GM18951 (cell line): ENCODE data around the gene IRF4.

Experiments
- POLR2A ChIP-seq: IDR thresholded peaks from 4 replicates; pipeline ENCODE4 v1.6.1; 2011; ENCODE audit warnings: mild to moderate bottlenecking; ENCODE audit not compliant: insufficient read length, insufficient read depth; ENCODE audit errors: extremely low read depth
- in situ Hi-C: fragments of 300-500 bp; cut with MboI; formaldehyde crosslinking; loops from one replicate; pipeline ENCODE4 v1.12.0; 2022; ENCODE audit warnings: low sequenced_read_pairs, mixed read lengths, inconsistent platforms; ENCODE audit not compliant: unreplicated experiment

The IRF4 gene

DNA sequence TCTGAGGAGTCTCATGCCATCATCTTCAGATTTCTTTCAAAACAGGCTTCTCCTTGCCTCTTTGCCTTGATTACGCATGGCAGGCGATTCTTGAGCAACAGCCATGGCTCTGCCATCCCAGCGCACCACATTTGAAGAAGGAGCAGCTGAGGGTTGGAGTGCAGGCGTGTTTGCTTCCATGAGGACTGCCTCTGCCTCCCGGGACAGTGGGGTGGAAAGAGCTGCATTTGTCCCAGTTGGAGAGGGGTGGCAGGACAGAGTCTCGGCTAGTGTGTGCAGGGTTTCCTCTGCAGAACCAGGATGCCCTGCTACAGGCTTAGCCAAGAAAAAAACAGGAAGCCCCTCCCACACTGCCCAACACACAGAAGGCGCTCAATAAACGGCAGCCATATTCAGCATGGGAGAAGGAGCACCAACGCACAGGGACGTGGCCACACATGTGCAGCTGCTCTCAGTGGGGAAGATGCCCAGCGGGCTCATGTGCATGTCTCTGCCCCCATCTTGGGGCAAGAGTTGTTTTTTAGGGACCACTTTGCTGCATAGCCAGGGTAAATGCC is 36.6 kb downstream of the IRF4 start:
- in situ Hi-C loops = no loop called here

DNA sequence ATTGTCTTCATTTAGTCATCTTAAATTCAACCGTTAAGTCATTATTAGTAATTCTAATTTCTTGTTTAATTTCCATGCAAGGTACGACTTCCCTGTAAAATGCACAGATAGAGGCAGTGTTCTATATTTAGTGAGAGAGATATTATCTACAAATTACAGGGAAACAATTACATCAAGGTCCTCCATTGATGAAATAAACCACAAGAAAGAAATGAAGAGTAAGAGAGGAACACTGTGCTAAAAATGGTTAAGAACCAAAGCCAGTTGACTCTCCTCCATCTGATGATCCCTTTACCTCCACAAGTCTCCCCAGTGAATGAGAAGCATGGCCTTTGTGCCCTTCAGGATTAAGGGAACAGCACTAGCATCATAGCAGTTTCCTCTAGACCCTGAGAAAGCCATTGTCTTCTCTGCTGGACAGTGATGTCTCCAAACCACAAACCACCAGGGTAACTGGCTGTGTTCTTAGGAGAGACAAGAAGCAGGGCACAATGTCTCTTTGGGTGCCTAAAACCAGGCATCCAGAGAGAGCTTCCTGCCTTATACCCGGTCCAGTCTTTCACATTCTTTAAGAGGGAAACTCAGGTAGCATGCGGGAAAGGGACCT is 38.1 kb downstream of the IRF4 start:
- TF ChIP-seq POLR2A = no peak
- in situ Hi-C loops = no loop called here

More for the DNA sequence above, 36.6 kb downstream of the IRF4 start:
- TF ChIP-seq POLR2A = no peak

DNA sequence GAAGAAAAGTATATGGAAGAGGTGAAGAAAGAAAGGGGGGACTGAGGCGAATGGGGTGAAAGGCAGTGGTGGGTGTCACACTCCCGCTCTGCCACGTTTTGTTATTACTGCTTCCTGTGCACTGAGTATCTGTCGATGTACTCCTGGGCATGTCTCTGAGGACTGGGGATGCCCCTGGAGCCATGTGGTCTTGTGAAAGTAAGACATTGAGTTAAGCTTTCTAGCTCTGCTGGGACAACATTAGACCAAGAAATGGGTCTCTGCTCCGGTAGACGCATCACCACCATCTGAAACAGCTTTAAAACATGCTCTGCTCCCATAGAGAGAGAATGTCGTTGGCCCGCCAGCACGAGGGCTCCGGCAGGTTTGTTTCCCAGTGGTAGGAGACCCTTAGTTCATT is 40.0 kb downstream of the IRF4 start:
- in situ Hi-C loops = no loop called here
- TF ChIP-seq POLR2A = no peak

DNA sequence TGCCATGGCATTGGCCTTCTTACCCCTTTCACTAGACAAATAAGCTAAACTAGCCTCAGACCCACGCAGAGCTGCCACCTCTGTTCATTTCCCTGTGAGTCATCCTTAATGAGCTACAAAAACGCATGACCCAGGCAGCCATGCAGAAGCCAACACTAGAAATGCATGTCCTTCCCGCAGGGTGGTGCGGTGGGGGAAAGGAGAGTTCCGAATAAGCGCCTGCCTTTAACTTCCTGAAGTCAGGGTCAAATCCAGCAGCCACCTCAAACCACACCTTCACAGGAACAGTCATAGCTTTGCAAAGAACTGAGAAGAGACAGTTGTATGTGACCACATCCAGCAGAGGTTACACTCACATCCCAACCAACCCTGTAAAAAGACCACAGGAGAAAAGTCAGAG is 40.4 kb downstream of the IRF4 start:
- no peak for TF ChIP-seq POLR2A
- in situ Hi-C loops = no loop called here

DNA sequence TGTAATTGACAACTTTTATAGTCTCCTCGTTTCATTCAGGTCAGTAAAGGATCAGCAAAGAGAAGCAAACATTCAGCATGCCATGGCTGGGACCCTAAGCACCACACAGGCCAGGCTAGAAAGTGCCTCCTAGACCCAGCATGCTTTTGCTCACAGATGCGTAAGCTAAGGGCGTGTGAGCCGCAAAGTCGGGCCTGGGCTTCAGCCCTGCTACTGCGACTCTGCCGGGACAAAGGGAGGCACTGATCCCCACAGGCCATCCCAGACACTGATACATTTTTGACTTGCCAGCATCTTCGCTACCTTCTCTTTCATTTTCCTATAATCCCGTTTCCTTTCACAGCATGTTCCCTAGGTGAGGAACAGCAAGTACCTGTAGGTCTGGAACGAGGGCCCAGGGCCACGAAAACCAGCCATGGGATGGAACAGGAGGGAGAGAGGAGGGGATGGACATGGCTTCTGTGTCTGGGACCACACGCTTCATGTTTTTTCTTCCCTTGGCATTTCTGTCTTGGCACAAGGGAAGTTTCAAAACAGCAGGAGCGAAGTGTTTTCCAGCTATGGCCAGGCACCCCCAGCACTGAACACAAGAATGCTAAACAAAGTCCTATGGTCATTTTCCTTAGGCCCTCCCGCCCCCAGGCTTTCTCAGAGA is 42.6 kb downstream of the IRF4 start:
- in situ Hi-C loops = no loop called here
- no peak for TF ChIP-seq POLR2A

DNA sequence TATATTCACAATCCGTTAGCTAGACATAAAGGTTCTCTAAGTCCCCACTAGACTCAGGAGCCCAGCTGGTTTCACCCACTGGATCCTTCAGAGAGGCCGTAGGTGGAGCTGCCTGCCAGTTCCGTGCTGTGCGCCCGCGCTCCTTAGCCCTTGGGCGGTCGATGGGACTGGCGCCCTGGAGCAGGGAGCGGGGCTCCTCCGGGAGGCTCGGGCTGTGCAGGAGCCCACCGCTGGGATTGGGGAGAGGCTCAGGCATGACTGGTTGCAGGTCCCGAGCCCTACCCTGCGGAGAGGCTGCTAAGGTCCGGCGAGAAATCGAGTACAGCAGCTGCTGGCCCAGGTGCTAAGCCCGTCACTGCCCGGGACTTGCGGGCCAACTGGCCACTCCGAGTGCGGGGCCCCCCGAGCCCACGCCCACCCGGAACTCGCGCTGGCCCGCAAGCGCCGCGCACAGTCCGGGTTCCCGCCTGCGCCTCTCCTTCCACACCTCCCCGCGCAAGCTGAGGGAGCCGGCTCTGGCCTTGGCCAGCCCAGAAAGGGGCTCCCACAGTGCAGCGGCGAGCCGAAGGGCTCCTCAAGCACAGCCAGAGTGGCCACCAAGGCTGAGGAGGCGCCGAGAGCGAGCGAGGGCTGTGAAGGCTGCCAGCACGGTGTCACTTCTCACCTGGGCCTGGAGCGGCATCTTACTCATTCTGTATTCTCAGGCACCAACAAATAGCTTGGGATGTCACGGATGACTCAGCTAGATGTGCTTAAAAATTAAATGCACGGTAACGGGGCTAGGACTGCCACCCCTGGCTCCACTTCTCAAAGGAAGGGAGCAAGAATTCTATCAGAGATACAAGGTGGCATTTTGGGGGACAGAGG is 44.1 kb downstream of the IRF4 start:
- TF ChIP-seq POLR2A = no peak
- in situ Hi-C loops = no loop called here

DNA sequence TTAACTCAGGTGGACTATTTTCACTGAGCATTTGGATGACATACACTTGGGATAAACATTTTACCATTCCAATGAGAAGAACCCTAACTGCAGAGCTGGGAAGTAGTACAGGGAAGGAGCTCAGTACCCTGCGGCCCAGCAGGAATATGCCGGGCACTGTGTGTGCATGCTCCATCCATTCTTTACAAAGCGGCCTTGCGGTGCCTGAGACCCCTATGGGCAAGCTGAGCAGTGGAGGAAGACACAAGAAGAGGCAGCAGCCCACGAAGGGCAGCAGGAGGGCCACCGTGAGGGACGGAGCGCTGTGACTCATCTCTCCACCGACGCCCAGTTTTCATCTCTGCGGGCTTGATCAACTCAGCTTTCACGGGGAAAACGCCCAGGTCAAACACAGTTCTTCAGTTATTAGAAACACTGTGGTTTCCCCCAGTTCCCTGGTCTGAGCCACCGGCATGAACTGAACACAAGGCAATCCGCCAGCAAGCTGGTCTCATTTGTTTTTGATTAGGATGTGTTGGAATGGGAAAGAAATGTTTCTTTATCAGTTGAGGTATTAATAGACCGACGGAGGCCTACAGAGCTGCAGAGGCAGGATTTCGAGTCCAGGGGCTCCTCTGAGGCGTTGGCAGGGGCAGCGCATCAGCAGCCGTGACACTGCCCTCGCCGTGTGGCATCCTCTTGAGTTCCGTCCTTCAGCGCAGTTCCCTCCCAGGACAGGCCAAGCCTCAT is 44.9 kb downstream of the IRF4 start:
- in situ Hi-C loops = no loop called here
- TF ChIP-seq POLR2A = no peak

DNA sequence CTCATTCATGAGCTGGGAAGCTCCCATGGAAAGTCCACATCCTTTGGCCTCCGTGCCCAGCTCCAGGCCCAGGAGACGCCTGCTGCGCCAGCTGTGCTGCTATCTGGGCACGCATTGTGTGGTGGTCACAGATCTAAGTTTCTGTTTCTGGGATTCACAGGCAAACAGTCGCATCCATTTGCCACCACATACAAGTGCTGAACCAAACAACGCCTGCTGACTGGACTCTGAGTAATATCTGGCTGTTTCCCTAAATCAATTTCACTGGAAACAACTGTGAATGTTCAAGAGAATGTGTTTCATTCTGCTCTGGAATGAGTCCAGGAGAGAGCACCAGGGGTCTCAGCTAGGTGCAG is 45.5 kb downstream of the IRF4 start:
- in situ Hi-C loops = no loop called here
- no peak for TF ChIP-seq POLR2A

DNA sequence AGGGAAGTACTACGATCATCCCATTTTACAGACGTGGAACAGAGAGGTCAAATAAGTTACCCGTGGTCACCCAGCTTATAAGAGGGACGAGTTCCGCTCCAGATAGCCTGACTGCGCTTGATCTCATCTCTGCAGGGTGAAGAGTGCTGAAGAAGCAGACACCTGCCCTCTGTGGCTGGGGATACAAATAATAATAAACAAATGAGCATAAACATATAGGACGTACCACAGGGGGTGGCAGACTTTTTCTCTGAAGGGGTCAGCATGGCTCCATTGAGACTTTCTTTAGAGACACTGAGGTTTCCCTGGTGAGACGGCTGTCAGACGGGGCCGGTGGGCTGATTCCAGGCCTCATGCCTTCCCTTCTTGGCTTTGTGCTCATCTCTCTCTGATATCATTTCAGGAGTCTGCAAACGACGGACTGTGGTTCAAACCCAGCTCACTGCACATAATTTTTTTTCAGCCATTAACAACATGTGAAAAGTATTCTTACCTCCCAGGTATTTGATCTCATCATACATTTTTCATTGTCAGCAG is 47.1 kb downstream of the IRF4 start:
- in situ Hi-C loops = no loop called here
- no peak for TF ChIP-seq POLR2A

DNA sequence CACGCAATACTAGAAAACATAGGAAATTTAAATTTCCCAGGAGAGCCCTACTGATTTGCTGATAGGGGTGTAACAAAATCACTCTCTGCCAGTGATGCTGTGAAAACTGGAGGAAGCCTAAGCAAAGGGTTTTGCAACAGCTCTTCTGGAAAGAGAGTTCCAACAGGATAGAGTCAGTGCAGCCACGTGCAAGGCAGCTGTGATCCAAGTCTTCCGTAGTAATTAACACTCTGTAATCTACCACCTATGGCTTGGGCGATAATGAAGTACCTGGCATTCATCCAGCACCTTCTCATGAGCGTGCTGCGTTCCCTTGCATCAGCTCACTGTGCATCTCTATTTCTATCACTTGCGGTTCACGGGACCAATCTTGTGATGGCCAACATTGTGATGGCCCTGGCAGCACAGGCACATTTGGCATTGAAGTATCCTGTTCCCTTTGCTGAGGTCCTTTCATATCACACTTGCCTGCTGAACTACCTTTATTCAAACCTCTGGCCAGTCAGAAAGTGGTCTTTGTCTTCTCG is 48.2 kb downstream of the IRF4 start:
- in situ Hi-C loops = no loop called here
- no peak for TF ChIP-seq POLR2A

DNA sequence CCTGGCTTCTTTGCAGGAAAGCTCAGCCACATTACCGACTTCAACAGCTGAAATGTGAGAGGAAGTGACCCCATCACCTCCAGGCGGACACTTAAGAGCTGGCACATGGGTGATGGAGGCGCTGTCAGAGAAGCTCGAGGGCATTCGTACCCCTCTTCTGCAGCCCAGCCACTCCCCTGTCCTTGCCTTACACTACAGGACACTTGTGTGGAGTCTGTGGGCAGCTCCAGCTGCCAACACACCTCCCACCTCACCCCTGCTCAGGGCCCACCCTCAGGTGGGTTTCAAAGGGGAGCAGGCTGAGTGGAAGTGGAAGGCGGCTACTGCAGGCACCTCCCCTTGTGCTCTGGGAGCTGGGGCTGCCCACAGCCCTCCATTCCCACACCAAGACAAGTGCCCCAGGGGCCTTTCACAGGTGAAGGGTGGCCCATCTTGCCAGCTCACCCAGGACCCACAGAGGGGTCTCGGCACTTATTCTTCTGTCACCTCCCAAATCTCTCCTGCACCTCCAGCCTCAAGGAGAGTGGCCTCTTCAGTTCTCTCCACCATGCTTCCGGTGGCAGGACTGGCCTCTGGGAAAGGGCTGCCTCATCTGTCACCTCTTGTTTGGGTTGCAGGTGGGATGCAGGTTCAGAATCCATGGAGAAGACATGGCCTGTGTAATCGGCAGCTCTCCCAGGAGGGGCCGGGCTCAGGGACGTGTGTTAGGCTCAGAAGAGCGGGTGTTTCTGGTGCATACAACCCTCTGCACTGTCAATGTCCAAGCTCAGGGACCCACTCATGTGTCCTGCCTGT is 49.8 kb downstream of the IRF4 start:
- no peak for TF ChIP-seq POLR2A
- in situ Hi-C loops = no loop called here
